ENCODE measurements around the gene AGMO.

Gene AGMO

DNA sequence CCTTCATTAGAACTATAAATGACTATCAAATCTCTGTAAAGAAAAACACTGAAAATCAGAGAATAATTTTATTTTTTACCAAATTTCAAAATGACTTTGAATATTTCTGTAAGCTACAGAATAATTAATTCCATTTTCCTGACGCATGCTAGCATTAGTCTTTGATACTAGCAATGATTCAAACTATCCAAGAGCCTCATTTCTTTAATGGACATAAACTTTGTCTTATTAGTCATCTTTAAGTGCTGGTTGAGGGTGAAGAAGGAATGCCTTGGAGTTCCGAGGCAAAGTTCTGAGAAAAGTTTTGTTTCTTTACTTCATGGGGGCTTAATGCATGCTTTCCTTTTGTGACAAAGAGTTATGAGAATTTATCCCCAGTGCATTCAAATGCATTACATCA is 137.3 kb downstream of the AGMO start:
- H3K27me3 ChIP-seq, result no peaks in the 10 kb centered on the region
- H3K4me3 ChIP-seq (ENCODE audit: low read depth in 1 of 2, low read length in 1 of 2), result no peak overlapping the region
- no peaks in the 10 kb centered on the region for H3K9me3 ChIP-seq
- H3K4me1 ChIP-seq (ENCODE audit: control insufficient read depth in 1 of 2, insufficient read depth in 1 of 2, low read depth in 1 of 2, low read length in 1 of 2), result no peaks in the 10 kb centered on the region
- no peak for TF ChIP-seq CTCF (IDR thresholded peaks at IDR 0.05)
- no peak overlapping the region for H3K27ac ChIP-seq
- H3K36me3 ChIP-seq, result no peaks in the 10 kb centered on the region

GRCh38 chr7:15419596-15419995 is 142.2 kb downstream of the AGMO start:
- H3K4me3 ChIP-seq (ENCODE audit: low read depth in 1 of 2, low read length in 1 of 2), result no peak overlapping the region
- no peaks in the 10 kb centered on the region for H3K27me3 ChIP-seq
- TF ChIP-seq CTCF (IDR thresholded peaks at IDR 0.05), result no peak
- no peaks in the 10 kb centered on the region for H3K9me3 ChIP-seq
- no peaks in the 10 kb centered on the region for H3K4me1 ChIP-seq (ENCODE audit: control insufficient read depth in 1 of 2, insufficient read depth in 1 of 2, low read depth in 1 of 2, low read length in 1 of 2)
- no peaks in the 10 kb centered on the region for H3K36me3 ChIP-seq
- H3K27ac ChIP-seq, result no peak overlapping the region

GRCh38 chr7:15418264-15418663 is 143.6 kb downstream of the AGMO start:
- Histone ChIP-seq H3K36me3 (no peaks in the 10 kb centered on the region), H3K4me1 (ENCODE audit: control insufficient read depth in 1 of 2, insufficient read depth in 1 of 2, low read depth in 1 of 2, low read length in 1 of 2) (no peaks in the 10 kb centered on the region)
- no peak for TF ChIP-seq CTCF (IDR thresholded peaks at IDR 0.05)

DNA sequence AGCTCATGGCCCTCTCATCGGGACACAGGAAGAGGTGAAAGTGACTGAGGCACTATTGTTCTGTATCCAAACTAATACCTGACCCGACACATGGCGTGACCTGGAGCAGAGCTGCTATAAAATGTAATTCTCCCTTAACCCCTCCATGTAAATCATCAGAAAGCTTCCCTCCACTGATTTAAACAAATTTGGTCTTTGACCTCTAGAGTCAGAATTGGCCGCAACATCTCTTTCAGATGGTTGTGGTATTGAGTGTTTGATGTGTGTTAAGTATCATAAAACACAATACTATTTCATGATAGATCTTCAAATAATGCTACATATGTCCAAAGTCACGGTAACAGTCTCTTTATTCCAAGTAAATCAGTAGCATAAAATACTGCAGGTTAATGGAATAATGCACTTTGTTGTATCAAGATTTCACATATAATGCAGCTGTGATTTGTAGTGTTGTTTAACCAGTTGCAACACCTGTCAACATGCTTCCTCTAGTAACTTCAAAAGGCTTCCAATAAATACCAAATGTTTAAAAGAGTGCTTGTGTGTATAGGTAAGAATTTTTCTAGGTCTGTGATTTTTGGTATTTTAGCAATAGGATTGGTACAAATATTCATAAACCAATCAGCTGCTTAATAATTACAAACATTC is 144.3 kb downstream of the AGMO start:
- Histone ChIP-seq H3K4me1 (ENCODE audit: control insufficient read depth in 1 of 2, insufficient read depth in 1 of 2, low read depth in 1 of 2, low read length in 1 of 2) (no peaks in the 10 kb centered on the region), H3K4me3 (ENCODE audit: low read depth in 1 of 2, low read length in 1 of 2) (no peak overlapping the region), H3K9me3 (no peaks in the 10 kb centered on the region), H3K36me3 (no peaks in the 10 kb centered on the region), H3K27ac (no peak overlapping the region), H3K27me3 (no peaks in the 10 kb centered on the region)
- no peak for TF ChIP-seq CTCF (IDR thresholded peaks at IDR 0.05)

More at GRCh38 chr7:15418264-15418663, 143.6 kb downstream of the AGMO start:
- H3K27me3 ChIP-seq, result no peaks in the 10 kb centered on the region
- H3K4me3 ChIP-seq (ENCODE audit: low read depth in 1 of 2, low read length in 1 of 2), result no peak overlapping the region
- H3K9me3 ChIP-seq, result no peaks in the 10 kb centered on the region
- H3K27ac ChIP-seq, result no peak overlapping the region

- Histone ChIP-seq H3K9me3 (no peaks in the 10 kb centered on the region), H3K4me3 (ENCODE audit: low read depth in 1 of 2, low read length in 1 of 2) (no peak overlapping the region), H3K27me3 (no peaks in the 10 kb centered on the region), H3K36me3 (no peaks in the 10 kb centered on the region), H3K4me1 (ENCODE audit: control insufficient read depth in 1 of 2, insufficient read depth in 1 of 2, low read depth in 1 of 2, low read length in 1 of 2) (no peaks in the 10 kb centered on the region), H3K27ac (no peak overlapping the region)
- TF ChIP-seq CTCF (IDR thresholded peaks at IDR 0.05), result no peak
These were observed 150.8 kb downstream of the AGMO start for GRCh38 chr7:15411019-15411418.

Measured in neutrophil (primary cell).